GM23248 (cell line): ENCODE data around the gene CALN1.

Experiments used
- EZH2 ChIP-seq: fragments of 200-600 bp; sonication (generic); IDR thresholded peaks from 2 replicates; pipeline ENCODE4 v1.6.1; 2018; ENCODE audit warnings: antibody characterized with exemption, mild to moderate bottlenecking; ENCODE audit not compliant: insufficient read depth, poor library complexity, severe bottlenecking
- EZH2phosphoT487 ChIP-seq: fragments of 200-600 bp; sonication (generic); IDR thresholded peaks from 2 replicates; pipeline ENCODE4 v1.6.1; 2018; ENCODE audit warnings: antibody characterized with exemption, moderate library complexity, mild to moderate bottlenecking, low read depth; ENCODE audit not compliant: insufficient read depth

DNA sequence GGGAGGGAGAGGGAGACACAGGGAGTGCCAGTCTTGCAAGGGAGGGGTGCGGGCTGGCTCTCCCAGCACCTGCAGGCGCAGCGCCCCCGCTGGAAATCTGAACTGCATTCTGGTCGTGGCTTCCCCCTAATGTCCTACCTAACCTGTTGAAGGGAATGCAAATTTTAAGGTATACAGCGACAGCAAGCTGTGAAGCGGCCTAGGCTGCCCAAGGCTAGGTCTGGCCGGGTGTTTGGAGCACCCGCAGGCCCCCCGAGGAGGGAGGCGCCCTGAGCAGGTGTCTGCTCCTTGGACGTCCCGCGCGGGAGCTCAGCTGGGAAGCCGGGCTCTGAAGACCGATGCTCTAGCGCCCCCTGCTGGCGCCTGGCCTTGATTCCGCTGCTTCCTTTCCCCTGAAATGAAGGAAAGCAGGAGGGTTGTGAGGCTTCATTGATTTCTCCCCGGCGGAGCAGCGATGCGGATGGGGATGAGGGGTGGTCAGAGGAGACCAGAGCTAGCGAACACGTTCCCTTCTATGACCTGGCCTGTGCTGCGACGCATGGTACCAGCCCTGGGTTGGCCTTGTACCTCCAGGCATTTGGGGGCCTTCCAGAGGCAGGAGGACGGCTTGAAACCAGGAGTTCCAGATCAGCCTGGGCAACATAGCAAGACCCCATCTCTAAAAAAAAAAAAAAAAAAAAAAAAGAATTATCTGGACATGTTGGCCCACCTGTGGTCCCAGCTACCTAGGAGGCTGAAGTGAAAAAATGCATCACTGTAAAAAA lies 678.8 kb downstream of the CALN1 start:
- TF ChIP-seq EZH2phosphoT487 (no peak), EZH2 (no peak)
